ENCODE results near the gene NSMF. TPM values are rescaled to one million over a fixed set of nuclear protein-coding genes. Genes with fewer than 3 reads are reported as not detected.

NSMF gene
- total and polyA plus RNA-seq, 10 donors: 21.8 to 49.3 (median 26.1) TPM

- no peak for TF ChIP-seq POLR2A (IDR thresholded peaks at IDR 0.05)
- TF ChIP-seq CTCF (IDR thresholded peaks at IDR 0.05 in 8 of 11, conservative IDR thresholded peaks at IDR 0.05 in 3 of 11): no peak
- no peak for TF ChIP-seq POLR2AphosphoS5 (IDR thresholded peaks at IDR 0.05)
- H3K4me3 ChIP-seq: no peak overlapping the region
- H3K9me3 ChIP-seq: no peaks in the 10 kb centered on the region
- peaks cover 0 to 52% (median 28%) of the 10 kb centered on the region in 7 donors for H3K27me3 ChIP-seq (replicated peaks in 1 of 7)
- intact Hi-C loops (cut with DNase I; ENCODE audit: low total_unique reads): no loop called here
- H3K4me1 ChIP-seq: peaks cover 7 to 36% (median 23%) of the 10 kb centered on the region in 6 donors
- WGBS, 5 donors: 83 to 90% (median 88%) methylated on average over 14 of the region's 14 CpGs
- DNase-seq: peak; percentile 51
- H3K36me3 ChIP-seq: peaks cover 0 to 10% (median 6%) of the 10 kb centered on the region in 6 donors
- no peak overlapping the region for H3K27ac ChIP-seq
Measured at GRCh38 chr9:137444106-137444790, 14.9 kb downstream of the NSMF start.

GRCh38 chr9:137441935-137442321, 17.2 kb downstream of the NSMF start:
- H3K27me3 ChIP-seq (replicated peaks in 1 of 7): peaks cover 0 to 75% (median 28%) of the 10 kb centered on the region in 7 donors
- H3K4me1 ChIP-seq: peaks cover 7 to 39% (median 23%) of the 10 kb centered on the region in 6 donors
- no peak for DNase-seq
- H3K9me3 ChIP-seq: no peaks in the 10 kb centered on the region
- WGBS, 5 donors: 15 to 20% (median 19%) methylated on average over 7 of the region's 7 CpGs
- no peak overlapping the region for H3K27ac ChIP-seq
- peak overlapping the region in 5 of 8 donors; percentile 31 to 69 (median 41) for H3K4me3 ChIP-seq
- intact Hi-C loops (cut with DNase I; ENCODE audit: low total_unique reads): no loop called here
- no peak for TF ChIP-seq POLR2A (IDR thresholded peaks at IDR 0.05)
- no peak for TF ChIP-seq CTCF (IDR thresholded peaks at IDR 0.05 in 8 of 11, conservative IDR thresholded peaks at IDR 0.05 in 3 of 11)
- no peak for TF ChIP-seq POLR2AphosphoS5 (IDR thresholded peaks at IDR 0.05)
- H3K36me3 ChIP-seq: no peaks in the 10 kb centered on the region

GRCh38 chr9:137441289-137441934, 17.7 kb downstream of the NSMF start, which contains the start of gene ENTPD8:
Gene ENTPD8, minus strand, starts transcription at chr9:137441357. Its CDS starts 3,072 bp downstream, at chr9:137438285.
- Histone ChIP-seq H3K27ac (no peak within 1 kb of the TSS), H3K4me3 (peak within 1 kb of the TSS in 7 of 8 donors; percentile 24 to 69 (median 37)), H3K9me3 (no peaks in the 10 kb centered on the region), H3K4me1 (peaks cover 7 to 39% (median 25%) of the 10 kb centered on the region in 6 donors), H3K36me3 (no peaks in the 10 kb centered on the region), H3K27me3 (replicated peaks in 1 of 7) (peaks cover 0 to 80% (median 28%) of the 10 kb centered on the region in 7 donors)
- TF ChIP-seq POLR2A (IDR thresholded peaks at IDR 0.05): no peak
- TF ChIP-seq CTCF (IDR thresholded peaks at IDR 0.05 in 8 of 11, conservative IDR thresholded peaks at IDR 0.05 in 3 of 11): no peak
- no peak for TF ChIP-seq POLR2AphosphoS5 (IDR thresholded peaks at IDR 0.05)
- 0 to 2% (median 1%) methylated on average over 24 to 62 of the region's 62 CpGs for WGBS, 5 donors
- intact Hi-C loops (cut with DNase I; ENCODE audit: low total_unique reads): no loop called here
- DNase-seq: peak; percentile 78

- Histone ChIP-seq H3K4me3 (no peak overlapping the region), H3K4me1 (peaks cover 0 to 42% (median 15%) of the 10 kb centered on the region in 6 donors), H3K27ac (no peak overlapping the region), H3K36me3 (no peaks in the 10 kb centered on the region), H3K27me3 (replicated peaks in 1 of 7) (peaks cover 0 to 86% (median 28%) of the 10 kb centered on the region in 7 donors), H3K9me3 (no peaks in the 10 kb centered on the region)
- intact Hi-C loops (cut with DNase I; ENCODE audit: low total_unique reads): no loop called here
- WGBS, 5 donors: 70 to 84% (median 82%) methylated on average over 15 to 18 of the region's 18 CpGs
- peak; percentile 47 for DNase-seq
- TF ChIP-seq POLR2A (IDR thresholded peaks at IDR 0.05): no peak
- TF ChIP-seq CTCF (IDR thresholded peaks at IDR 0.05 in 8 of 11, conservative IDR thresholded peaks at IDR 0.05 in 3 of 11): no peak
- no peak for TF ChIP-seq POLR2AphosphoS5 (IDR thresholded peaks at IDR 0.05)
Measured at GRCh38 chr9:137439158-137439714, 19.9 kb downstream of the NSMF start.
